ENCODE results near the gene LPCAT1.

DNA sequence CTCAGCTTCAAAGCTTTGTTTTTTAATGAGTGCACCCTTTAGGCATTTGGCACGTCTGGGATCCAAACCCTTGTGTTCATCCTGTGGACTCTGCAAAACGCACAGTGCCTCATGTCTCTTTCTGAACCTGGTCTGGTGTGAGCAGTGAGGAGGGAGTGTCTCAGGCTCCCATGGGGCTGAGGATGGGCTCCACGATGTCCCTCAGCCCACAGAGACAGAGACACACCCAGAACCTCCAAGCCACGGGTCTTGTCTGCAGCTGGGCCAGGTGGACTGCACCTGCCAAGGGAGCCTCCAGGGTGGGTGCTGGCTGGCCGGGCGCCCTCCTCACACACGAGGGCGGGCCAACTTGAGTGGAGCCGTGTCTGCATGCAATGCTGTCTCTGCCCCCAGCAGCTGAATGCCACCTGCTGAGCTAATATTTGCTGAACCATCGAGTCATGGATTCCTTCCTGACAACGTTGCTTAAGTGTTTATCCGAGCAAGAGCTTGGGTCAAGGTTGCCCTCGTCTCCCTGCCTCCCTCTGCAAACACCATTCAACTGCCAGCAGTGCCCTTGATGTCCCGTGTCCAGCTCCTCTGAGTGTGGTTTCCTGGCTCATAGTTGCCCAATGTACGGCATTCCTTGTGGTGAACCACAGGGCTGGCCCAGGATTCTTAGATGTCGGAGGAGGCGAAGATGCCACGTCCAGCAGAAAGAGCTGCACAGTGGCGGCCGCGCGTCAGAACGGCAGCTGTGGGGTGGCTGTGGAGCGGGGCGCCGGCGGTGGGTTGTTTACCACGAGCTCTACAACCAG is 31.4 kb upstream of the LPCAT1 start:
- TF ChIP-seq, protein P1, sequence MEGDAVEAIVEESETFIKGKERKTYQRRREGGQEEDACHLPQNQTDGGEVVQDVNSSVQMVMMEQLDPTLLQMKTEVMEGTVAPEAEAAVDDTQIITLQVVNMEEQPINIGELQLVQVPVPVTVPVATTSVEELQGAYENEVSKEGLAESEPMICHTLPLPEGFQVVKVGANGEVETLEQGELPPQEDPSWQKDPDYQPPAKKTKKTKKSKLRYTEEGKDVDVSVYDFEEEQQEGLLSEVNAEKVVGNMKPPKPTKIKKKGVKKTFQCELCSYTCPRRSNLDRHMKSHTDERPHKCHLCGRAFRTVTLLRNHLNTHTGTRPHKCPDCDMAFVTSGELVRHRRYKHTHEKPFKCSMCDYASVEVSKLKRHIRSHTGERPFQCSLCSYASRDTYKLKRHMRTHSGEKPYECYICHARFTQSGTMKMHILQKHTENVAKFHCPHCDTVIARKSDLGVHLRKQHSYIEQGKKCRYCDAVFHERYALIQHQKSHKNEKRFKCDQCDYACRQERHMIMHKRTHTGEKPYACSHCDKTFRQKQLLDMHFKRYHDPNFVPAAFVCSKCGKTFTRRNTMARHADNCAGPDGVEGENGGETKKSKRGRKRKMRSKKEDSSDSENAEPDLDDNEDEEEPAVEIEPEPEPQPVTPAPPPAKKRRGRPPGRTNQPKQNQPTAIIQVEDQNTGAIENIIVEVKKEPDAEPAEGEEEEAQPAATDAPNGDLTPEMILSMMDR (IDR thresholded peaks at IDR 0.05): no peak
- no peak for TF ChIP-seq POLR2A (IDR thresholded peaks at IDR 0.05)

Data from testis (tissue), 2 donors.